Measurements from ENCODE around the gene GET3.

GET3 gene

GRCh38 chr19:12733369-12734214, 3.7 kb upstream of the GET3 start:
- Histone ChIP-seq H3K4me3 (ENCODE audit: low read length, poor library complexity, severe bottlenecking) (peak overlapping the region; percentile 95), H3K9ac (ENCODE audit: low read depth, low read length, poor library complexity, severe bottlenecking) (peak overlapping the region; percentile 98), H3K4me1 (ENCODE audit: insufficient read depth, low read length, poor library complexity, severe bottlenecking) (peaks cover 30% of the 10 kb centered on the region), H3K9me2 (replicated peaks; ENCODE audit: low read depth, low read length) (no peaks in the 10 kb centered on the region), H3K36me3 (ENCODE audit: insufficient read depth, low read length) (peaks cover 24% of the 10 kb centered on the region; the same call in 1 of the 2 replicates), H2AFZ (ENCODE audit: low read length) (no peak overlapping the region), H3K4me2 (ENCODE audit: low read depth, low read length, poor library complexity, severe bottlenecking) (peak overlapping the region; percentile 94), H3K79me2 (ENCODE audit: insufficient read depth, low read length) (peaks cover 70% of the 10 kb centered on the region), H4K20me1 (ENCODE audit: insufficient read depth, low read length, poor library complexity, severe bottlenecking) (peaks cover 50% of the 10 kb centered on the region), H3F3A (ENCODE audit: low read depth) (no peaks in the 10 kb centered on the region), H3K27me3 (ENCODE audit: insufficient read depth, low read length, poor library complexity, severe bottlenecking) (peaks cover 6% of the 10 kb centered on the region), H3K9me3 (ENCODE audit: insufficient read depth, low read depth, low read length) (no peaks in the 10 kb centered on the region)
- TF ChIP-seq EZH2phosphoT487 (IDR thresholded peaks at IDR 0.05; ENCODE audit: borderline replicate concordance) (no peak), CTCF (conservative IDR thresholded peaks at IDR 0.05; ENCODE audit: low read length) (peak; percentile 65)

- no peak for TF ChIP-seq EZH2phosphoT487 (IDR thresholded peaks at IDR 0.05; ENCODE audit: borderline replicate concordance)
- peaks cover 39% of the 10 kb centered on the region for H3K79me2 ChIP-seq (ENCODE audit: insufficient read depth, low read length)
Observed at GRCh38 chr19:12737835-12738351, 596 bp downstream of the GET3 start.

DNA sequence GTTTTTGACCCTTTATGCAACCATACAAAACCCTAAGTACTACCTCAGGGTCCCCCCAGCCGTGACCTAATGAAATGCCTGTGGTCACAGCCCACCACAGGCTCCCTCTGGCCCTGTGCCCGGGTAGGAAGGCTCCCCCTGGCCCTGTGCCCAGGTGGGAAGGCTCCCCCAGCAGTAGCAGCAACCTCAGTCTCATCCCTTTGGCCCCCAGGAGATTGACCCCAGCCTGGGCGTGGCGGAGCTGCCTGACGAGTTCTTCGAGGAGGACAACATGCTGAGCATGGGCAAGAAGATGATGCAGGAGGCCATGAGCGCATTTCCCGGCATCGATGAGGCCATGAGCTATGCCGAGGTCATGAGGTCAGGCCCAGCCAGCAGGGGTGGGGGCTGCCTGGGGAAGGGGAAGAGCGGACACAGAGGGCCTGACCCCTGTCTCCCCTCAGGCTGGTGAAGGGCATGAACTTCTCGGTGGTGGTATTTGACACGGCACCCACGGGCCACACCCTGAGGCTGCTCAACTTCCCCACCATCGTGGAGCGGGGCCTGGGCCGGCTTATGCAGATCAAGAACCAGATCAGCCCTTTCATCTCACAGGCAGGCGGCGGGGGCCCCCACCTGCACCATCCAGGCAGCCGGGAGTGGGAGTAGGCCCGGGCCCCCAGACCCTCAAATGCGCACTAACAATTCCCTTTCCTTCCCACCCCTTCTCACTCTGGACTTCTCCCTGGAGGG, 8.0 kb downstream of the GET3 start:
- Histone ChIP-seq H3K9me2 (replicated peaks; ENCODE audit: low read depth, low read length) (no peaks in the 10 kb centered on the region), H3K9ac (ENCODE audit: low read depth, low read length, poor library complexity, severe bottlenecking) (no peak overlapping the region), H4K20me1 (ENCODE audit: insufficient read depth, low read length, poor library complexity, severe bottlenecking) (no peaks in the 10 kb centered on the region), H3K9me3 (ENCODE audit: insufficient read depth, low read depth, low read length) (peaks cover 3% of the 10 kb centered on the region; the same call in 1 of the 2 replicates), H3K27me3 (ENCODE audit: insufficient read depth, low read length, poor library complexity, severe bottlenecking) (no peaks in the 10 kb centered on the region), H3K4me3 (ENCODE audit: low read length, poor library complexity, severe bottlenecking) (no peak overlapping the region), H2AFZ (ENCODE audit: low read length) (no peak overlapping the region), H3K36me3 (ENCODE audit: insufficient read depth, low read length) (peaks cover 6% of the 10 kb centered on the region; the same call in 1 of the 2 replicates), H3K4me2 (ENCODE audit: low read depth, low read length, poor library complexity, severe bottlenecking) (no peak overlapping the region), H3F3A (ENCODE audit: low read depth) (no peaks in the 10 kb centered on the region), H3K4me1 (ENCODE audit: insufficient read depth, low read length, poor library complexity, severe bottlenecking) (no peaks in the 10 kb centered on the region), H3K79me2 (ENCODE audit: insufficient read depth, low read length) (no peaks in the 10 kb centered on the region)
- TF ChIP-seq EZH2phosphoT487 (IDR thresholded peaks at IDR 0.05; ENCODE audit: borderline replicate concordance) (no peak), CTCF (conservative IDR thresholded peaks at IDR 0.05; ENCODE audit: low read length) (no peak)

More at GRCh38 chr19:12737835-12738351, 596 bp downstream of the GET3 start:
- H3K9me2 ChIP-seq (replicated peaks; ENCODE audit: low read depth, low read length), result no peaks in the 10 kb centered on the region
- no peaks in the 10 kb centered on the region for H3K36me3 ChIP-seq (ENCODE audit: insufficient read depth, low read length)
- H3F3A ChIP-seq (ENCODE audit: low read depth), result no peaks in the 10 kb centered on the region
- H3K4me2 ChIP-seq (ENCODE audit: low read depth, low read length, poor library complexity, severe bottlenecking), result peak overlapping the region; percentile 100
- H3K27me3 ChIP-seq (ENCODE audit: insufficient read depth, low read length, poor library complexity, severe bottlenecking), result peaks cover 6% of the 10 kb centered on the region
- peak overlapping the region; percentile 89 for H3K4me3 ChIP-seq (ENCODE audit: low read length, poor library complexity, severe bottlenecking)
- peaks cover 15% of the 10 kb centered on the region for H4K20me1 ChIP-seq (ENCODE audit: insufficient read depth, low read length, poor library complexity, severe bottlenecking)
- peak overlapping the region; percentile 84 for H3K9ac ChIP-seq (ENCODE audit: low read depth, low read length, poor library complexity, severe bottlenecking)
- no peaks in the 10 kb centered on the region for H3K9me3 ChIP-seq (ENCODE audit: insufficient read depth, low read depth, low read length)
- H2AFZ ChIP-seq (ENCODE audit: low read length), result peak overlapping the region; percentile 96; the same call in 1 of the 2 replicates
- H3K4me1 ChIP-seq (ENCODE audit: insufficient read depth, low read length, poor library complexity, severe bottlenecking), result peaks cover 21% of the 10 kb centered on the region

All from Loucy (cell line).